ENCODE results near the gene GTPBP4. TPM values are rescaled to one million over a fixed set of nuclear protein-coding genes. Genes with fewer than 3 reads are reported as not detected.

Gene GTPBP4
- total and polyA plus RNA-seq, 2 of the 13 experiments (the other 11 are each of a cell fraction or from before 2014, with no cell fraction given), result 24.1 to 85.5 TPM

GRCh38 chr10:987870-988666, at the start of gene GTPBP4 (continued):
- peak; percentile 99 for TF ChIP-seq ZNF574 (CRISPR knock-in tag; IDR thresholded peaks at IDR 0.05)
- TF ChIP-seq KMT2B (CRISPR knock-in tag; IDR thresholded peaks at IDR 0.05), result peak; percentile 87
- no peak for TF ChIP-seq NFIB (CRISPR knock-in tag; IDR thresholded peaks at IDR 0.05; ENCODE audit: borderline replicate concordance)
- TF ChIP-seq ZNF160 (CRISPR knock-in tag; IDR thresholded peaks at IDR 0.05), result peak; percentile 84; the same call in 1 of the 2 replicates
- TF ChIP-seq GATA4 (IDR thresholded peaks at IDR 0.05; ENCODE audit: borderline replicate concordance, low read depth), result no peak
- TF ChIP-seq SETDB1 (CRISPR knock-in tag; IDR thresholded peaks at IDR 0.05; ENCODE audit: borderline replicate concordance), result no peak
- no peak; the same call in 1 of the 2 replicates for TF ChIP-seq GFI1 (CRISPR knock-in tag; IDR thresholded peaks at IDR 0.05; ENCODE audit: borderline replicate concordance)
- TF ChIP-seq ISL2 (CRISPR knock-in tag; IDR thresholded peaks at IDR 0.05), result peak; percentile 70; the same call in 1 of the 2 replicates
- TF ChIP-seq ZHX1 (CRISPR knock-in tag; IDR thresholded peaks at IDR 0.05; ENCODE audit: low read depth), result peak; percentile 71; the same call in 1 of the 2 replicates
- no peak for TF ChIP-seq ZFP82 (CRISPR knock-in tag; IDR thresholded peaks at IDR 0.05; ENCODE audit: borderline replicate concordance)
- no peak for TF ChIP-seq ZBTB3 (CRISPR knock-in tag; IDR thresholded peaks at IDR 0.05; ENCODE audit: borderline replicate concordance, low read depth)
- TF ChIP-seq JUND (CRISPR knock-in tag; IDR thresholded peaks at IDR 0.05), result no peak
- 0 out of 2 replicates have a peak, but pooled peaks have one; percentile 37 for TF ChIP-seq AHR (CRISPR knock-in tag; IDR thresholded peaks at IDR 0.05)
- TF ChIP-seq CREB1 (IDR thresholded peaks at IDR 0.05), result peak; percentile 95
- TF ChIP-seq CREB1 (CRISPR knock-in tag; IDR thresholded peaks at IDR 0.05), result peak; percentile 98
- TF ChIP-seq SRSF1 (optimal IDR thresholded peaks at IDR 0.05; ENCODE audit: low read depth, low read length), result peak; percentile 88
- TF ChIP-seq EZH2 (conservative IDR thresholded peaks at IDR 0.05; ENCODE audit: low read depth, low read length), result no peak
- TF ChIP-seq MYC (CRISPR knock-in tag; IDR thresholded peaks at IDR 0.05; ENCODE audit: borderline replicate concordance), result peak; percentile 96
- TF ChIP-seq MAF1 (CRISPR knock-in tag; IDR thresholded peaks at IDR 0.05; ENCODE audit: borderline replicate concordance), result peak; percentile 68; the same call in 1 of the 2 replicates
- 0 out of 2 replicates have a peak, but pooled peaks have one; percentile 26 for TF ChIP-seq LBX2 (CRISPR knock-in tag; IDR thresholded peaks at IDR 0.05; ENCODE audit: borderline replicate concordance)
- TF ChIP-seq PREB (CRISPR knock-in tag; IDR thresholded peaks at IDR 0.05), result no peak
- TF ChIP-seq MAFK (conservative IDR thresholded peaks at IDR 0.05 in 1 of 2, IDR thresholded peaks at IDR 0.05 in 1 of 2; ENCODE audit: low read length in 2 of 2), result no peak
- no peak for TF ChIP-seq STAT5B (CRISPR knock-in tag; IDR thresholded peaks at IDR 0.05)

All from HepG2 (cell line).